Loucy (cell line): ENCODE data around the gene ZNF521.

Experiments used
- H2AFZ ChIP-seq: fragments of 200-600 bp; sonication (generic); 2 replicates; pipeline ENCODE4 v1.6.0; 2016; ENCODE audit warnings: antibody characterized with exemption, mild to moderate bottlenecking, low read length, moderate library complexity
- H3F3A ChIP-seq: fragments of 200-600 bp; 2 replicates; pipeline ENCODE4 v1.6.0; 2016; ENCODE audit warnings: antibody characterized with exemption, low read depth, mild to moderate bottlenecking
- H3K27me3 ChIP-seq: fragments of 200-600 bp; sonication (generic); 2 replicates; pipeline ENCODE4 v1.6.1; 2014; ENCODE audit warnings: low read length, mild to moderate bottlenecking; ENCODE audit not compliant: insufficient read depth, poor library complexity, severe bottlenecking
- H3K36me3 ChIP-seq: fragments of 200-600 bp; sonication (generic); 2 replicates; pipeline ENCODE4 v1.6.1; 2016; ENCODE audit warnings: low read length; ENCODE audit not compliant: insufficient read depth
- H3K4me1 ChIP-seq: fragments of 200-600 bp; sonication (generic); 2 replicates; pipeline ENCODE4 v1.5.1; 2014; ENCODE audit warnings: low read length, mild to moderate bottlenecking; ENCODE audit not compliant: insufficient read depth, poor library complexity, severe bottlenecking
- H3K4me2 ChIP-seq: fragments of 200-600 bp; sonication (generic); 2 replicates; pipeline ENCODE4 v1.6.0; 2014; ENCODE audit warnings: antibody characterized with exemption, low read length, low read depth, mild to moderate bottlenecking; ENCODE audit not compliant: poor library complexity, severe bottlenecking
- H3K4me3 ChIP-seq: fragments of 200-600 bp; sonication (generic); 2 replicates; pipeline ENCODE4 v1.5.1; 2014; ENCODE audit warnings: low read length, mild to moderate bottlenecking, mixed read lengths; ENCODE audit not compliant: poor library complexity, severe bottlenecking
- H3K79me2 ChIP-seq: fragments of 200-600 bp; sonication (generic); 2 replicates; pipeline ENCODE4 v1.6.1; 2014; ENCODE audit warnings: low read length; ENCODE audit not compliant: insufficient read depth
- H3K9ac ChIP-seq: fragments of 200-600 bp; sonication (generic); 2 replicates; pipeline ENCODE4 v1.6.0; 2014; ENCODE audit warnings: mild to moderate bottlenecking, low read depth, low read length, moderate library complexity; ENCODE audit not compliant: poor library complexity, severe bottlenecking
- H3K9me2 ChIP-seq: fragments of 200-600 bp; sonication (generic); replicated peaks from 2 replicates; pipeline ENCODE4 v1.6.1; 2016; ENCODE audit warnings: low read depth, low read length, mixed read lengths
- H3K9me3 ChIP-seq: fragments of 200-600 bp; sonication (generic); 2 replicates; pipeline ENCODE4 v1.6.1; 2014; ENCODE audit warnings: mild to moderate bottlenecking, antibody characterized with exemption, low read length, low read depth; ENCODE audit not compliant: insufficient read depth
- H4K20me1 ChIP-seq: fragments of 200-600 bp; sonication (generic); 2 replicates; pipeline ENCODE4 v1.6.0; 2014; ENCODE audit warnings: antibody characterized with exemption, low read length, mild to moderate bottlenecking; ENCODE audit not compliant: insufficient read depth, poor library complexity, severe bottlenecking
- EZH2phosphoT487 ChIP-seq: fragments of 200-600 bp; IDR thresholded peaks from 2 replicates; pipeline ENCODE4 v1.6.1; 2018; ENCODE audit warnings: antibody characterized with exemption, mild to moderate bottlenecking, moderate library complexity, borderline replicate concordance
- TF ChIP-seq, protein P1 (sequence below): fragments of 200-600 bp; sonication (generic); conservative IDR thresholded peaks from 2 replicates; pipeline ENCODE4 v1.5.1; 2014; ENCODE audit warnings: mild to moderate bottlenecking, antibody characterized with exemption, low read length

The ZNF521 gene

DNA sequence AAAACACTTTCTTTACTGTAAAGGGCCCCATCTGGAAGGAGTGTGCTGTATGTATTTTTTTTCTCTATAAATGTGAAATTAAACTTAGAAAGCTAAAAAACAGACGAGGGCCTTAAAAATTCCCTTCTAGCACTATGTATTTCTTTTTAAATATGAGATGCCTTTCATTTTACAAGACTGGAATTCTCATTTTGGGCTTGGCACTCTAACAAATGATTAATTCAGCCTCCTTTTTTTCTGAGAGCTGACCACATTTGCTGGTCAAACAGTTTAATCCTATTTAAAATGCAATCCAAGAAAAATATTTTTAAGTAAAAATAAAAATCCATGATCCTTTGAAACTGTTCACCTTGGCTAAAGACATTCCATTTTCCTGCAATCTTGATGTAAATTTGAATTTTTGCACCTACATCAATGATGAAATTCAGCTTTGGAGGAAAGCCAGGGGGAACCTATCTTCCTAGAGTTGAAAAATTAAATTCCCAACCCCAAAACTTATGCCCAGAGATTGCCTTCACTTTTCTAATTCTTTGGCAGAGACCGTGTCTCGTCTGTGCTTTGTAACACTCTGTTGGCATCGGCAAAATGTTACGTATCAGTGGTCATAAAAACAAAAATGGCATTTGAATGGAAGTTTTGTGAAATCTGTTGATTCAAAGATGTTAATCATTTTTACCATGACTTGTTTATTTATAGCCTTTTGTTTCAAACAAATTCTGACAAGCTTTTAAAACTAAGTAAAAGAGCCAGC is 284.5 kb downstream of the ZNF521 start:
- Histone ChIP-seq H3K27me3 (no peaks in the 10 kb centered on the region), H4K20me1 (no peaks in the 10 kb centered on the region), H3K4me2 (no peak overlapping the region), H3K9me2 (no peaks in the 10 kb centered on the region), H3K9ac (no peak overlapping the region), H3K79me2 (no peaks in the 10 kb centered on the region), H3K4me1 (peaks cover 23% of the 10 kb centered on the region), H3K4me3 (no peak overlapping the region), H2AFZ (no peak overlapping the region), H3K9me3 (no peaks in the 10 kb centered on the region), H3K36me3 (no peaks in the 10 kb centered on the region), H3F3A (no peaks in the 10 kb centered on the region)
- TF ChIP-seq EZH2phosphoT487: no peak
- TF ChIP-seq, protein P1, sequence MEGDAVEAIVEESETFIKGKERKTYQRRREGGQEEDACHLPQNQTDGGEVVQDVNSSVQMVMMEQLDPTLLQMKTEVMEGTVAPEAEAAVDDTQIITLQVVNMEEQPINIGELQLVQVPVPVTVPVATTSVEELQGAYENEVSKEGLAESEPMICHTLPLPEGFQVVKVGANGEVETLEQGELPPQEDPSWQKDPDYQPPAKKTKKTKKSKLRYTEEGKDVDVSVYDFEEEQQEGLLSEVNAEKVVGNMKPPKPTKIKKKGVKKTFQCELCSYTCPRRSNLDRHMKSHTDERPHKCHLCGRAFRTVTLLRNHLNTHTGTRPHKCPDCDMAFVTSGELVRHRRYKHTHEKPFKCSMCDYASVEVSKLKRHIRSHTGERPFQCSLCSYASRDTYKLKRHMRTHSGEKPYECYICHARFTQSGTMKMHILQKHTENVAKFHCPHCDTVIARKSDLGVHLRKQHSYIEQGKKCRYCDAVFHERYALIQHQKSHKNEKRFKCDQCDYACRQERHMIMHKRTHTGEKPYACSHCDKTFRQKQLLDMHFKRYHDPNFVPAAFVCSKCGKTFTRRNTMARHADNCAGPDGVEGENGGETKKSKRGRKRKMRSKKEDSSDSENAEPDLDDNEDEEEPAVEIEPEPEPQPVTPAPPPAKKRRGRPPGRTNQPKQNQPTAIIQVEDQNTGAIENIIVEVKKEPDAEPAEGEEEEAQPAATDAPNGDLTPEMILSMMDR: no peak

DNA sequence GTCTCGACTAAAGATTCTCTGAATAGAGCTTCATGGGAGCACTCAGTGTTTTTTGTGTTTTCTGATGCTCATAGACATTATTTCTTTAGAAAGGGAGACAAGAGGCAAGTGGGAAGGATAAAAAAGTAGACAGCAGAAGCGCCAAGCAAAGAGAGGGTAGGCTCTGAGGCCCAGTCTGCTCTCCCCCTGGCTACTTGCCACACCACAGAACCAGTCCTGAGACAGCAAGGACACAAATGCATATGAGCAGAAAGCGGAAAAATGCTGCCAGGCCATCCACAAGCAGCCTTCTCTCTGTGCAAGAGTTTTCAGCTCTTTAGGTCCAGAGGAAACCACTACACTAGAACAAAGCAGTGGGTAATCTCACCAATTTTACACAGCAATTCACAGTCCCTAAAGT is 285.4 kb downstream of the ZNF521 start:
- H2AFZ ChIP-seq: no peak overlapping the region
- peaks cover 23% of the 10 kb centered on the region for H3K4me1 ChIP-seq
- H3K27me3 ChIP-seq: no peaks in the 10 kb centered on the region
- H3F3A ChIP-seq: no peaks in the 10 kb centered on the region
- no peaks in the 10 kb centered on the region for H4K20me1 ChIP-seq
- no peaks in the 10 kb centered on the region for H3K9me2 ChIP-seq
- TF ChIP-seq EZH2phosphoT487: no peak
- TF ChIP-seq, protein P1: no peak
- H3K36me3 ChIP-seq: no peaks in the 10 kb centered on the region
- H3K9me3 ChIP-seq: no peaks in the 10 kb centered on the region
- H3K4me3 ChIP-seq: no peak overlapping the region
- H3K4me2 ChIP-seq: peak overlapping the region; percentile 39
- H3K9ac ChIP-seq: no peak overlapping the region
- no peaks in the 10 kb centered on the region for H3K79me2 ChIP-seq

DNA sequence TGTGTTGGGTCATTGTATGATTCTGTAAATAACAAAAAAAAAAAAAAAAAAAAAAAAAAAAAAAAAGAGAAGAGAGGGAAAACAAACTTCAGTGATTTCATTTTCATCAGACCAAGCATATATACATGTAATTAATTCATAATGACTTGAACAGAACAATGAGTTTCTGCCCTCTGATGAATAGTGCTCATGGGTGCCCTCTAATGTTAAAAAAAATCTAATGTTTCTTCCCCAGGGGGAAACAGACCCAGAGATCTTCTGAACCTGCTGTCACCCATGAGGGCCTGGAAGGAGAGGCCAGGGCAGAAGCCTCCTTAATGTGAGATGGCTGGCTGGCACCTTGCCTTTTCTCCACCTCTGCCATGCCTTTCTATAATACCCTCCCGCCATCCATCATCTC is 289.2 kb downstream of the ZNF521 start:
- Histone ChIP-seq H3K36me3 (peaks cover 6% of the 10 kb centered on the region; the same call in 1 of the 2 replicates), H2AFZ (no peak overlapping the region), H3K27me3 (no peaks in the 10 kb centered on the region), H3K4me2 (no peak overlapping the region), H4K20me1 (no peaks in the 10 kb centered on the region), H3F3A (no peaks in the 10 kb centered on the region), H3K9me3 (no peaks in the 10 kb centered on the region), H3K9me2 (no peaks in the 10 kb centered on the region), H3K79me2 (no peaks in the 10 kb centered on the region), H3K9ac (no peak overlapping the region), H3K4me3 (no peak overlapping the region), H3K4me1 (peaks cover 23% of the 10 kb centered on the region)
- TF ChIP-seq EZH2phosphoT487: no peak
- TF ChIP-seq, protein P1: peak; percentile 49
